GM10248 (cell line): ENCODE results near the gene ORC2.
A peak's percentile ranks its signal among the peaks of the same experiment; 100 is the strongest.

ENCODE experiments used
- CTCF ChIA-PET: fragments of 300-600 bp; sonication (Branson Sonifier 250); formaldehyde crosslinking; extraction: SDS; loops from one replicate; lab custom pipeline; 2021; ENCODE audit warnings: antibody characterized with exemption; lab: Yijun Ruan, JAX
- POLR2A ChIA-PET: fragments of 350-650 bp; sonication (Branson Sonifier 250); formaldehyde crosslinking; extraction: SDS; loops from one replicate; lab custom pipeline; 2020; ENCODE audit warnings: antibody characterized with exemption; lab: Yijun Ruan, JAX
- DNase-seq: peaks from one replicate; pipeline ENCODE4 v3.0.0; 2012; ENCODE audit errors: extremely low spot score
- CTCF ChIP-seq: IDR thresholded peaks from 2 replicates; pipeline ENCODE4 v1.5.1; 2012; ENCODE audit warnings: mild to moderate bottlenecking, low read depth; ENCODE audit errors: extremely low read depth, missing control alignments, control extremely low read depth

Gene ORC2

GRCh38 chr2:200944467-200945394, 18.7 kb downstream of the ORC2 start:
- CTCF ChIA-PET: interaction anchor here (0.7 to 2.4 kb wide), 10 partner anchors 9 to 238 kb away, joined by 3 to 5 read pairs (median 4); partner anchors contain the start of gene CASP10
- POLR2A ChIA-PET: no interaction called here
- peak; percentile 34 for DNase-seq
- TF ChIP-seq CTCF: no peak

GRCh38 chr2:200943527-200944105, 19.8 kb downstream of the ORC2 start:
- ChIA-PET CTCF (interaction anchor here (1.0 to 2.4 kb wide), 3 partner anchors 9 to 125 kb away, joined by 3 to 5 read pairs (median 5); no protein-coding TSS in a partner anchor), POLR2A (no interaction called here)
- TF ChIP-seq CTCF: no peak
- DNase-seq: peak; percentile 20

- ChIA-PET CTCF (no interaction called here), POLR2A (no interaction called here)
- no peak for DNase-seq
- TF ChIP-seq CTCF: no peak
Observed at GRCh38 chr2:200939832-200940231, 23.6 kb downstream of the ORC2 start.

GRCh38 chr2:200930947-200931626, 32.4 kb downstream of the ORC2 start:
- no peak for DNase-seq
- TF ChIP-seq CTCF: no peak
- CTCF ChIA-PET: interaction anchor here (1.0 to 2.1 kb wide), 2 partner anchors 25 to 32 kb away, joined by 3 to 6 read pairs; partner anchors contain the start of gene ORC2
- POLR2A ChIA-PET: no interaction called here

- no peak for TF ChIP-seq CTCF
- POLR2A ChIA-PET: interaction anchor here (0.7 kb wide), 1 partner anchor 29 kb away, joined by 3 read pairs; no protein-coding TSS in a partner anchor
- no peak for DNase-seq
- CTCF ChIA-PET: interaction anchor here (0.7 to 1.8 kb wide), 6 partner anchors 23 to 303 kb away, joined by 3 to 5 read pairs (median 3); partner anchors contain the start of gene ORC2
Observed at GRCh38 chr2:200929334-200930249, 33.9 kb downstream of the ORC2 start.
